CD4-positive, alpha-beta T cell treated with Interleukin-17A for 1 hour (primary cell): ENCODE results near the gene PARVG.

Experiments
- DNase-seq: peaks from one replicate; pipeline ENCODE4 v3.0.0-alpha.2; 2020

PARVG gene

GRCh38 chr22:44199866-44200265, 19.1 kb downstream of the PARVG start:
- no peak for DNase-seq

GRCh38 chr22:44200451-44200850, 19.7 kb downstream of the PARVG start:
- DNase-seq: no peak

- no peak for DNase-seq
Observed at GRCh38 chr22:44200855-44201550, 20.3 kb downstream of the PARVG start.

- DNase-seq: no peak
Observed at GRCh38 chr22:44201665-44202064, 20.9 kb downstream of the PARVG start.

GRCh38 chr22:44202261-44202789, 21.6 kb downstream of the PARVG start:
- no peak for DNase-seq

- DNase-seq: no peak
Observed at GRCh38 chr22:44203203-44203602, 22.5 kb downstream of the PARVG start.

- DNase-seq: no peak
Observed at GRCh38 chr22:44204739-44205515, 24.2 kb downstream of the PARVG start.

- DNase-seq: no peak
Observed at GRCh38 chr22:44205516-44206329, 25.0 kb downstream of the PARVG start.

- DNase-seq: no peak
Observed at GRCh38 chr22:44206330-44206645, 25.6 kb downstream of the PARVG start.

GRCh38 chr22:44206696-44207095, 26.0 kb downstream of the PARVG start:
- no peak for DNase-seq

GRCh38 chr22:44207173-44207980, 26.7 kb downstream of the PARVG start:
- DNase-seq: no peak

GRCh38 chr22:44207981-44208317, 27.2 kb downstream of the PARVG start:
- DNase-seq: no peak

GRCh38 chr22:44209343-44209742, 28.6 kb downstream of the PARVG start:
- DNase-seq: no peak

- DNase-seq: no peak
Observed at GRCh38 chr22:44210722-44211121, 30.0 kb downstream of the PARVG start.

GRCh38 chr22:44211256-44211945, 30.7 kb downstream of the PARVG start:
- no peak for DNase-seq

- no peak for DNase-seq
Observed at GRCh38 chr22:44211946-44212930, 31.5 kb downstream of the PARVG start.

GRCh38 chr22:44212936-44213335, 32.2 kb downstream of the PARVG start:
- no peak for DNase-seq

- no peak for DNase-seq
Observed at GRCh38 chr22:44213489-44214043, 32.8 kb downstream of the PARVG start.

- DNase-seq: no peak
Observed at GRCh38 chr22:44214187-44214586, 33.5 kb downstream of the PARVG start.

- DNase-seq: no peak
Observed at GRCh38 chr22:44214764-44215163, 34.0 kb downstream of the PARVG start.

GRCh38 chr22:44215287-44215686, 34.6 kb downstream of the PARVG start:
- no peak for DNase-seq
